SK-N-MC (cell line): ENCODE results near the gene AKAP13.

Experiments used
- EZH2 ChIP-seq: fragments of 200-600 bp; sonication (generic); IDR thresholded peaks from one replicate; pipeline ENCODE4 v1.6.1; 2017; ENCODE audit warnings: antibody characterized with exemption
- POLR2AphosphoS5 ChIP-seq: IDR thresholded peaks from 2 replicates; pipeline ENCODE4 v1.6.1; 2012; ENCODE audit warnings: mild to moderate bottlenecking, low read depth, low read length, borderline replicate concordance

DNA sequence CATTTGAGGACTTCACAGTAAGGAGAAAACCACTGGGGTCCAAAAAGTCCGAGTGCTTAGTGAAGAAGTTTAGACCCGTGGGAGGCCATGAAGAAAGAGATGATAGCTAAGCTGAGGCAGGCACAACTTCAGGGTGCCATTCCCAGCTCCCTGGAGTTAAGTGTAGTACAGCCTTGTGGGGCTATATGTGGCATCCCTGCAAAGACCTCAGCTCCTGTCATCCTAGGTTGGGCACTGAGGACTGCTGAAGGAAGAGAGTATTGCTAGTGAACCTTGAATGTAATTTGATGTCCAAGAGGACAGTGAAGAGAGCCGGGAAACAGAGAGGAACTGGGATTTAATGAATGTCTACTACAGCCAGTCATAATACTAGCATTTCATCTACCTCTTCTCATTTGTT lies 162.1 kb downstream of the AKAP13 start:
- TF ChIP-seq POLR2AphosphoS5 (no peak), EZH2 (no peak)
